Upper lobe of right lung (tissue), 1 donor: ENCODE measurements around the gene COBL. TPM values are rescaled to one million over a fixed set of nuclear protein-coding genes. Genes with fewer than 3 reads are reported as not detected.

ENCODE experiments used
- ATAC-seq: fragments of 200-7000 bp; cut with Tn5 transposase; one replicate; pipeline ENCODE4 v1.9.1; 2020; ENCODE audit warnings: mild to moderate bottlenecking, moderate library complexity
- DNase-seq: peaks from one replicate; pipeline ENCODE4 v3.0.0-alpha.2; 2020
- H3K27ac ChIP-seq: fragments of 200-600 bp; one replicate; pipeline ENCODE4 v1.8.0; 2022
- H3K27me3 ChIP-seq: fragments of 200-600 bp; one replicate; pipeline ENCODE4 v1.8.0; 2022; ENCODE audit warnings: mild to moderate bottlenecking
- H3K36me3 ChIP-seq: fragments of 200-600 bp; one replicate; pipeline ENCODE4 v1.8.0; 2022
- H3K4me1 ChIP-seq: fragments of 200-600 bp; one replicate; pipeline ENCODE4 v1.8.0; 2022
- H3K4me3 ChIP-seq: fragments of 200-600 bp; one replicate; pipeline ENCODE4 v1.8.0; 2022; ENCODE audit warnings: mild to moderate bottlenecking
- H3K9me3 ChIP-seq: fragments of 200-600 bp; one replicate; pipeline ENCODE4 v1.8.0; 2022
- CTCF ChIP-seq: fragments of 200-600 bp; IDR thresholded peaks from one replicate; pipeline ENCODE4 v1.8.0; 2022; ENCODE audit warnings: antibody characterized with exemption
- intact Hi-C: fragments of 100-400 bp; cut with DNase I; formaldehyde crosslinking; loops from one replicate; pipeline ENCODE4 v1.11.0; 2022
- total RNA-seq: library from RNA; stranded (reverse); fragmentation: NEBNext Ultra II Directional; extraction: Animal tissue kit (Norgen Biotek cat#: 25700); gene quantifications from one replicate; pipeline ENCODE4 v1.2.1, GENCODE V29; 2021
- donor health status: DM: no; HTN: yes; CAD: no; lungs with severe emphysema.

COBL gene
- total RNA-seq, 1 donor from 2014 or later: 29.2 TPM

GRCh38 chr7:51335057-51335456 lies 18.4 kb upstream of the COBL start:
- DNase-seq: no peak
- no peak overlapping the region for H3K4me3 ChIP-seq
- no peaks in the 10 kb centered on the region for H3K9me3 ChIP-seq
- intact Hi-C loops: no loop called here
- H3K36me3 ChIP-seq: no peaks in the 10 kb centered on the region
- no peak overlapping the region for H3K27ac ChIP-seq
- TF ChIP-seq CTCF: no peak
- H3K27me3 ChIP-seq: no peaks in the 10 kb centered on the region
- H3K4me1 ChIP-seq: no peaks in the 10 kb centered on the region
- no peak for ATAC-seq

GRCh38 chr7:51329696-51330263 lies 13.2 kb upstream of the COBL start:
- Histone ChIP-seq H3K4me1 (no peaks in the 10 kb centered on the region), H3K27ac (no peak overlapping the region), H3K36me3 (no peaks in the 10 kb centered on the region), H3K27me3 (no peaks in the 10 kb centered on the region), H3K9me3 (no peaks in the 10 kb centered on the region), H3K4me3 (no peak overlapping the region)
- no peak for TF ChIP-seq CTCF
- intact Hi-C loops: no loop called here
- DNase-seq (no peak), ATAC-seq (no peak)

- intact Hi-C loops: no loop called here
- no peak overlapping the region for H3K4me3 ChIP-seq
- no peak overlapping the region for H3K27ac ChIP-seq
- ATAC-seq (peak; percentile 15), DNase-seq (no peak)
- peaks cover 5% of the 10 kb centered on the region for H3K4me1 ChIP-seq
- H3K9me3 ChIP-seq: no peaks in the 10 kb centered on the region
- no peaks in the 10 kb centered on the region for H3K36me3 ChIP-seq
- TF ChIP-seq CTCF: no peak
- no peaks in the 10 kb centered on the region for H3K27me3 ChIP-seq
Observed at GRCh38 chr7:51328351-51328801, 11.8 kb upstream of the COBL start.

- peaks cover 5% of the 10 kb centered on the region for H3K4me1 ChIP-seq
- no peak for TF ChIP-seq CTCF
- H3K36me3 ChIP-seq: no peaks in the 10 kb centered on the region
- H3K9me3 ChIP-seq: no peaks in the 10 kb centered on the region
- H3K27ac ChIP-seq: no peak overlapping the region
- H3K27me3 ChIP-seq: no peaks in the 10 kb centered on the region
- DNase-seq (no peak), ATAC-seq (no peak)
- H3K4me3 ChIP-seq: no peak overlapping the region
- intact Hi-C loops: no loop called here
Observed at GRCh38 chr7:51327287-51327717, 10.7 kb upstream of the COBL start.

GRCh38 chr7:51326656-51327286 lies 10.2 kb upstream of the COBL start:
- H3K36me3 ChIP-seq: no peaks in the 10 kb centered on the region
- DNase-seq (no peak), ATAC-seq (no peak)
- no peak overlapping the region for H3K4me3 ChIP-seq
- no peak overlapping the region for H3K27ac ChIP-seq
- intact Hi-C loops: no loop called here
- no peaks in the 10 kb centered on the region for H3K27me3 ChIP-seq
- peaks cover 5% of the 10 kb centered on the region for H3K4me1 ChIP-seq
- TF ChIP-seq CTCF: no peak
- no peaks in the 10 kb centered on the region for H3K9me3 ChIP-seq
